Left colon (tissue), 2 donors: ENCODE results near the gene EHD1. TPM values are rescaled to one million over a fixed set of nuclear protein-coding genes. Genes with fewer than 3 reads are reported as not detected.
A peak's percentile ranks its signal among the peaks of the same experiment; 100 is the strongest.
"Not testable (repeated sequence)": the region's sequence is repeated elsewhere in the genome, so short reads cannot be mapped to it uniquely, and the experiment has no call there.

Experiments
- ATAC-seq: fragments of 200-7000 bp; cut with Tn5 transposase; one replicate; pipeline ENCODE4 v1.9.1; 2020; ENCODE audit warnings: mild to moderate bottlenecking, moderate library complexity
- DNase-seq, 2 donors: peaks; one replicate each; pipeline ENCODE4 v3.0.0-alpha.2; 2020
- intact Hi-C, 2 donors: fragments of 100-400 bp; cut with DNase I in 1 of 2; cut with micrococcal nuclease in 1 of 2; formaldehyde crosslinking; loops; one replicate each; pipeline versions ENCODE4 v1.11.2 to v1.14.0; 2022; cut with DNase I, micrococcal nuclease
- total RNA-seq, 2 donors: library from RNA; stranded (reverse); fragmentation: NEBNext Ultra II Directional; extraction: Animal tissue kit (Norgen Biotek cat#: 25700); gene quantifications; one replicate each; pipeline ENCODE4 v1.2.1, GENCODE V29; 2021
- donor health status: DM: no; HTN: no; CAD: no.
- donor health status: DM: yes; HTN: yes; CAD: no.

The EHD1 gene
- total RNA-seq, 2 donors from 2014 or later = 76.1 to 91.5 TPM

GRCh38 chr11:64826062-64826461, 52.4 kb downstream of the EHD1 start:
- ATAC-seq (no peak), DNase-seq (no peak)
- intact Hi-C loops = no loop called here

DNA sequence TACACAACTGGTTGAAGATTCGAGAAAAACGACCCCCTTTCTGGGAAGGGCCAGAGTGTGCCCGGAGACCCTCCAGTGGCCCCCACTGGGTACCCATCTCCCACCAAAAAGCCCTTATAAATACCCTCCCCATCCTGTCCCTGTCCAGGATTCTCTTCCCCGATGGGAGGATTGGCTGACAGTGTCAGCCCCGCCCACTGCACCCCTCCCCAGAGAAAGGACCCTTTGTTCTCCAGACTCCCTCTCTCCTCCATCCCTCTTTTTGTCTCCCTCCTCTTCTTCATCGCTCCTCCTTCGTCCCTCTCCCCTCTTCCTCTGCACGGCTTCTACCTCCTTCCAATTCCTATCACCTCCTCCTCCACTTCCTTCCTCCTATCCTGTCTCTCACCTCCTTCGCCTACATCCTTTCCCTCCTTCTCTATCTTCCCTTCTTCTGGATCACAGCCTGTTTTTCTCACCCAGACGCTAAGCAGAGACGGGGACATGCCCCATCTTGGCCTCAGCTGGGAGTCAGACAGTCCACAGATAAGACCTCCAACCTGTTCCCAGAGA, 54.8 kb downstream of the EHD1 start:
- no peak for DNase-seq
- intact Hi-C loops = no loop called here
- ATAC-seq = no peak

DNA sequence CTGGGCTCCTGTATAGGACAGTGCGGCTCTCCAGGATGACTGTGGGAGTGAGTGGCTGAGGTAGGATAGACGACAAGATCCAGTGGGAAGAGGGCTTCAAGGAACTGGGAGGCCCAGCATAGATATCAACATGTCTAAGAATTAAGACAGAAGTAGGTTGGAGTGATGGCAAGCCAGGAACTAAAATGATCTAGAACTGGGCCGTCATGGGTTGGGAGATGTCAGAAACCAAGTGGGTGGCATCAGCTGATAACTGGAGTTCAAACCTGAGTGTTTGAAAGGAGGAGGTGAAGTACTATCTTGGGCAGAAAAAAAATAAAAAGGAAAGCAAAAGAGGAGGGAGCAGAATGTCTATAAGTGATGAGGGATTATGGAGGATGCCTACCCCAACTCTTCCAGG, 60.9 kb downstream of the EHD1 start:
- DNase-seq (no peak), ATAC-seq (no peak)
- intact Hi-C loops = no loop called here

- ATAC-seq, intact Hi-C loops, DNase-seq: not testable (repeated sequence)
Measured at GRCh38 chr11:64815433-64815832, 63.0 kb downstream of the EHD1 start.

DNA sequence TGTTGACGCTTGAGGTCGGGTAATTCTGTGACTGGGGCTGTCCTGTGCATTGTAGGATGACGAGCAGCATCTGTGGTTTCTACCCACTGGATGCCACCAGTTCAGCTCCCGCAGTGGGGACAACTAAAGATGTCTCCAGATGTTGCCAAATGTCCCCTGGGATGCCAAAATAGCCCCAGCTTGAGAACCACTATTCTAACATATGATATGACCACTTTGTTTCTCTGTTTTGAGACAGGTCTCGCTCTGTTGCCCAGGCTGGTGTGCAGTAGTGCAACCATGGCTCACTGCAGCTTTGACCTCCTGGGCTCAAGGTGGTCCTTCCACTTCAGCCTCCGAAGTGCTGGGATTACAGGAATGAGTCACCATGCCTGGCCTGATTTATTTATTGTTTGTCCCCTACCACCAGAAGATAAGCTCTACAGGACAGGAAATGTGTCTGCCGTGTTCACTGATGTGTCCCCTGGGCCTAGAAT, 63.7 kb downstream of the EHD1 start:
- no peak for ATAC-seq
- intact Hi-C loops = no loop called here
- no peak for DNase-seq

GRCh38 chr11:64813826-64814225, 64.6 kb downstream of the EHD1 start:
- no peak for DNase-seq
- intact Hi-C loops = no loop called here
- no peak for ATAC-seq

DNA sequence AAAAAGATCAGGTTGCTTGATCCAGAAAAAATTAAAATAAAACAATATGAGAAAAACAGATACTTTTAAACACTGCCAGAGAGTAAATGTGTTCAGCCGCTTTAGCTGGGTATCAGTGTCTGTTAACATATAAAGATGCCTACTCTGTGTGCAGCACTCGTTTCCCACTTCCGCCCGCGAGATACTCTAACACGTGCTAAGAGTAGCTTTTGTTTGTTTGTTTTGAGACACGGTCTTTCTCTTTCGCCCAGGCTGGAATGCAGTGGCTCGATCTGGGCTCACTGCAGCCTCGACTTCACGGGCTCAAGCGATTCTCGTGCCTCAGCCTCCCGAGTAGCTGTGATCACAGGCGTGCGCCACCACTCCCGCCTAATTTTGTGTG, 67.5 kb downstream of the EHD1 start:
- DNase-seq (peak in 1 of 2 donors; percentile 48), ATAC-seq (peak; percentile 18)
- intact Hi-C loops = no loop called here

- ATAC-seq = peak; percentile 95
- intact Hi-C loops = no loop called here
- peak; percentile 95 to 97 for DNase-seq
Measured at GRCh38 chr11:64810271-64810890, 68.0 kb downstream of the EHD1 start, which contains the start of gene MEN1. TSS of gene MEN1 (minus strand) at chr11:64810551. CDS start at chr11:64810109, 442 bp downstream.

- peak; percentile 76 for ATAC-seq
- intact Hi-C loops = no loop called here
- DNase-seq = peak; percentile 71 to 81
Measured at GRCh38 chr11:64809781-64810241, 68.6 kb downstream of the EHD1 start.

DNA sequence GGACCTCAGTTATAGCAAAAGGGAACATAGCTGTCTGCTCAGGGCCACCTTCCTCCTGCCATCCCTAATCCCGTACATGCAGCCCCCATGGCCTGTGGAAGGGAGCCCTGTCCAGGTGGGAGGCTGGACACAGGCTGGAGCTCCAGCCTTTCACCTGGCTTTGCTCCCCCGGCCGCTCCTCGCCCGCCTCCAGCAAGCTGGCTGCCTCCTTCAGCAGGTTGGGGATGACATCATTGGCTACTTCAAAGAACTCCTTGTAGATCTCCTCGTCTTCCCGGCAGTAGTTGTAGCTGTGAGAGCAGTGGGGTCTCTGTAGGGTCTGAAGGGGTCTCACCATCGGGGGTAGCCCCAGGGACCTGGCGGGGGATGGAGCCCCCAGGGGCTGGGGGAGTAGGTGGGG, 72.9 kb downstream of the EHD1 start:
- ATAC-seq = no peak

GRCh38 chr11:64804346-64805210, 73.8 kb downstream of the EHD1 start:
- DNase-seq (no peak), ATAC-seq (no peak)
- intact Hi-C loops = no loop called here

More for the DNA sequence above, 72.9 kb downstream of the EHD1 start:
- intact Hi-C loops = no loop called here
- no peak for DNase-seq

- ATAC-seq (peak; percentile 36), DNase-seq (no peak)
Measured at GRCh38 chr11:64803846-64804345, 74.5 kb downstream of the EHD1 start.

GRCh38 chr11:64803158-64803845, 75.1 kb downstream of the EHD1 start, which contains the start of gene MAP4K2:
TSS of gene MAP4K2 (minus strand) at chr11:64803214. CDS start at chr11:64803149, 65 bp downstream.
- peak; percentile 91 for ATAC-seq
- intact Hi-C loops = no loop called here
- DNase-seq = peak; percentile 87 to 92

More at GRCh38 chr11:64803846-64804345, 74.5 kb downstream of the EHD1 start:
- intact Hi-C loops = no loop called here

DNA sequence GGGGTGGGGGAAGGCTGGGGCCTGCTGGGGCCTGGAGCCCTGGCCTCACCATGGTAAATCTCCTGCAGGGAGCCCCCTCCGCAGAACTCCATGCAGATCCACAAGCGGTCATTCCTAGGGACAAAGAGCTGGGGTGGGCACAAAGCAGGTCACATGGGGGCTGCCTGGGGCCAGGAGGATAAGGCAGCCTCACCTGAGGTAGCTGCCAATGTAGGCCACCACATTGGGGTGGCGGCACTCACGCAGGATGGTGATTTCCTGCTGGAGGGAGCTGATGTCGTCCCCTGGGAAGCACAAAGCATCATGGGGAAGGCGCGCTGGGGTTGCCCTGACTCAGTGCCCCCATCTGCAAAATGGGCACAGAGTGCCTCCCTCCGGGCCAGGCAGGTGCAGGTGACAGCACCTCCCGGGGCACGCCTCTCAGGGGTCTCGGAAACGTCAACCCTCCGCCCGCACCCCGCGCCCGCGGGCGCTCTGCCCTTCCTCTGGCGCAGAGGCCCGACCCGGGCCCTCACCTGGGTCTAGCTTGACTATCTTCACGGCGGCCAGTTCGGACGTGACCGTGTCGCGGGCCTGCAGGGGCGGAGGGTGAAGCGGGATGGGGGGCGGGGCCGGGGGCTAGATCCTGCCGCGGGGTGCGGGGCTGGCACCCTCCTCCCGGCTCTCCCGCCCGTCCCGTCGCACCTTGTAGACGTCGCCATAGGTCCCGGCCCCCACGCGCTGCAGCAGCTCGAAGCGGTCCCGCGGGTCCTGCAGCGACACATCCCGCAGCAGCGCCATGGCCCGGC, 75.9 kb downstream of the EHD1 start:
- DNase-seq (peak in 1 of 2 donors; percentile 48), ATAC-seq (peak; percentile 3)
- intact Hi-C loops = no loop called here
